NCI-H82 treated with DMSO at 0.1 percent for 48 hours (cell line): ENCODE results near the gene TCF20.

Experiments used
- DNase-seq: peaks from one replicate; lab custom pipeline; 2025; ENCODE audit not compliant: unreplicated experiment; lab: John Stamatoyannopoulos, UW

TCF20 gene

GRCh38 chr22:42300259-42301076, 30.0 kb upstream of the TCF20 start:
- no peak for DNase-seq

DNA sequence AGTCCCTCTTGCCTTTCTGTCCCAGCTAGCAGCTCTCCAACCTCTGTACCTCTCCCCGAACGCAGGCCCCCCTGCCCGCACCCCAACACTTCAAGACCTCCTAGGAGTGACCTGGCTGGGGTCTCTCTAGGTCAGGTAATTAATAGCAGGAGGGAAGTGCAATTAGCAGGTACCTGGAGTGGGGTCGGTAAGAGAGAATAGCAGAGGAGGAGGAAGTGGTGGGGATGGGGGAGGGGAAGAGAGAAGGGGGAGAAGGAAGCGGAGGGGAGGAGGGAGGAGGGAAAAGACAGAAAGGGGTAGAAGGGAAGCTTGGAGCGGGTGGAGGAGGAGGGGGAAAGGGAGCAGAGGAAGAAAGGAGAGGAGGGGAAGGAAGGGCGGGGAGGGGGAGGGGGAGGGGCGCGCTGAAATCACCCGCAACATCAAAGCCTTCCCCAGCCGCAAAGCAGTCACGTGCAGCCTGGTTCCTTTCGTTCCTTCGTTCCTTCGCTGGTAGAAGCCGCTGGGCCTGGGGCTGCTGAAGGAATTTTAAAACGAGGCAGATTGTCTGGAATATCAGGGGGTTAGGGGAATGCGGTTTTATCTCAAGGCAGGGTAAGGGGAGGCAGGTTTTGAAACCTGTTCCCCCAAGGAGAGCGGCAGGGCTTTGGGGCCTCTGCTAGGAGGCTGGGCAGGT, 29.3 kb upstream of the TCF20 start:
- no peak for DNase-seq

DNA sequence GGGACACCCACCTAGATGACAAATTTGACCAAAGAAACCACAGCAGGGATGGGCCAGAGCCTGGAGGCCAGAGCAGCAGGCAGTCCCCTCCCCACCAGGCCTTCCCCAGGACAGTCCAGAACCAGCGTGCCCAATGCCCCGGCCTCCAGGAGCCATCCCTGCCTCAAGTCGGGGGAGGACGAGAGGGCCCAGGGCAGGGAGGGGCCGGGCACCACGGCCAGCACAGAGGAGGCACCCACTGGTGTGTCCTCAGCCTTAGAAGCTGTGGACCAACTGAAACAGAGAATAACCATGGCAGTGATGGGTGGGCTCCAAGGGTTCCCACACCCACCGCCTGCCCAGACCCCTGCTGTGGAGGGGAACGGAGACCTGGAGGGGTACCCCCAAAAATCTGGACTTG, 28.3 kb upstream of the TCF20 start:
- no peak for DNase-seq

DNA sequence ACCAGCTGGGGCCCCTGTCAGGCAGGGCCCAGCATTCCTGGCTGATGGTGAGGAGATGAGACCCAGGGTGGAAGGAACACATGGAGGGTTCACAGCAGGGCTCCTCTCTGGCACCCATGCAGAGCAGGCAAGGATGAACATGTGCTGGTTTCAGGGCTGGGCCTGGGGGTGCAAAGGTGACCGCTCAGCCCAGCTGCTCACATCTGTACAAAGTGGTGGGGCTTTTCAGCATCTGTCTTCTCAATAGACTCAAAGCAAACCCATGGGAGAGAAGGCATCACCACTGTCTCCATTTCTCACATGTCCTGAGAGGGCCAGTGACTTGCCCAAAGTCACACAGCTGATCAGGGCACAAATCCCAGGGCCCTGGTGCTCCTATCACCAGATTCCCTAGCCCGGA, 27.3 kb upstream of the TCF20 start:
- no peak for DNase-seq

- no peak for DNase-seq
Measured at GRCh38 chr22:42296883-42297282, 26.4 kb upstream of the TCF20 start.

GRCh38 chr22:42296381-42296853, 26.0 kb upstream of the TCF20 start:
- DNase-seq: no peak

DNA sequence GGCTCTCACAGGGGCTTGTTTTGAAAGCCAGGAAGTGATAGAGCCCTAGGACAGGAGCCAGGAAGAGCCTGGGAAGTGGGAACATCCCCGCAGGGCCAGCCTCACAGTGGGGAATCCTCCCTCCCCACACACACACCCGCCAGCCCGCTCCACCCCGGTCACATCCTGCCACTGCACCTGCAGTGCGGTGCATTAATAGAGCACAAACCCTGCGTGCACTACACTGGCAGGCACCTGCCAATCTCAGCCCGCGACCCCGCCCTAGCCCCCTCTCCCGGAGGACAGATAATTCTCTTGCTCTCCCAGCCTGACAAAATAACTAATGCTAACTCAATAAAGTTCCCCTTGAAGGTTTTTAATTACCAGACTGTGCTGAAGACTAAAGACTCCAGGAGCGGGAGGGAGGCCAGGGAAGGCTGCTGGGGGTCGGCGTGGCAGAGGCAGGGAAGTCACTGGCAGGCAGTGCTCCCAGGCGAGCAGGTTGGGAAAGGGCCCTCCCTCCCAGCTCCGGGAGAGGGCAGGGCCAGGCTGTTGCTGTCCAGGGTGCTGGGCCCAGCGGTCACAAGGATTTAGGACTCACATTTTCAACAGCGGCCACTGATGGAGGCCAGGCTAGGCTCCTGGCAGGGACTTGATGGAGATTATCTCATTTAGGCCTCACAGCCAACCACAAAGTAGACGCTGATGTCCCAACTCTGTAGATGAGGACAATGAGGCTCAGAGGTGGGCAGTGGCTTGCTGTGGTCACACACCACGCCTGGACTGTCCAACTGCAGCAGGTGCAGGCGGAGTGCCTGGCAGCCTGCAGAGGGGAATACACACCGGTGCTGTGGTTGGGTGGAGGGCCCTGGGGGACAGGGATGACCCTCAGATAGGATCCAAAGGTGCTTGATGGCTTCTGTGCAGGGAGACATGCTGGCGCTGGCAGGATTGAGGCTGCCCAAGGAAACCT, 23.9 kb upstream of the TCF20 start:
- no peak for DNase-seq

DNA sequence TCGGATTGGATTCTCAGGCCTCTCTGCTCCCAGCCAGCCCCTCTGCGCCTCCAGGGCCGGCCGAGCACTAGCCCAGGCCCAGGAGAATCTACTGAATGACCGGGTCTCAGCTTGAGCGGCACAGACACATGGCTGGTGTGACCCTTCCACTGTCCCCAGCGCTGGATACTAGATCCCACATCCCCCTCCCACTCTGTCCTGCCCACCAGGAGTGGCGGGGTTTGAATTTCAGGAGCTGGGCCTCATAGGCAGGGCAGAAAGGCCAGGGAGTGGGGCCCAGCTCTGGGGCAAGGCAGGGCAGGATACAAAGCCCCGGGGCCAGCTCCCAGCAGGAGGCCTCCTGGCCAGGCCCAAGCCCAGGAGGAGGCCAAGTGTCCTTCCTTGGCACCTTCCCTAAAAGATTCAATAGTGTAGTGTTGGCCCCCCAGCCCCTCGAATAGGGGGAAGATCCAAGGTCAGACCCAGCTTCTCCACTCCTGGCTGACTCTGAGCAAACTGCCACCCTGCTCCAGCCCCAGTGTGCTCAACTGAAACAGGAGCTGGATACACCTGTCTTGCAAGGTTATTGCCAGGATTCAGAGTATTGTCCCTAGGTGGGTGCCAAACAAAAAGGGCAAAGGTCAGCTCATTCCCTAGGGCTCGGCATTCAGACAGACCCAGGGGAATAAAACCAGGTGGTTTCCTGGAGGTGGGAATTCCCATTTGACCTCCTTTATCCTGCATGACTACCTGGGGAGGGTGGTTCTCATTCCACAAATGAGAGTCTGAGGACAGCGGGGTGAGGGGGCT, 22.5 kb upstream of the TCF20 start:
- no peak for DNase-seq

GRCh38 chr22:42291287-42291686, 20.8 kb upstream of the TCF20 start:
- DNase-seq: no peak

DNA sequence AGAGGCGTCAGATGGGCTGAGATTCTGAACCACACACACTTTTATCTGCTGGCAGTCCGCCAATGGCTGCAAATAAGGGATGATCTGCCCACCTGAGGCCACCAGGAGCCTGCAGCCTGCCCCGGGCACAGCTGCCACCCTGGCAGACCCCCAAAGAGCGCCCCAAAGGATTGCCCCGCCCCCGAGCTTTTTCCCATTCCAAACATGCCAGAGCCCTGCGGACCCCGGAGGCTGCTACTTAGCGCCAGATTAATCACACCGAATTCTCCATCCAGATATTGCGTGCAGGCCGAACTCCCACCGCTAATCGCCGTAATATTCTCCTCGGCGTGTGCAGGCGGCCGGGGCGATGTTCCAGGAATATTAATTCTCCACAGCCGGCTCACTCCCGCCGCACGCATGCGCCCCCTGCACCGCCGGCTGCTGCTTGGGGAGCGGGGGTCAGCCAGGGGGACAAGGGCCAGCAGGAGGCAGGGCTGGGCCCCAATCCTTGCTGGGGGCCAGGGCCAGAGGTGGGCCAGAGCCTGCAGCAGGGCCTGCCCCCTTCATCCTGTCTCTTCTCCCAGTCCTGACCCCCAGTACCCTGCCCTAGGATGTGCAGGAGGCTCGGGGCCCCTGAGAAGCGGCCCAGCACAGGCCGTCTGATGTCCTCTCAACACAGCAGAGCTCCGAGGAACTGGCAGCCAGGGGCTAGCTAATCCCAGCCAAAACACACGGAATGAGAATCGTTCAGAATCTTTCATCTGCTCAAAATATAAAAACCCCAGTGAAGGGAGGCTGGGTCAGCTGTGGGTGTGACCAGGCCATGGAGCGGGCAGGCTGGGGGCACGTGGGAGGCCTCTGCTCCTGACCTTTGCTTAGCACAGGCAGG, 19.5 kb upstream of the TCF20 start:
- peak; percentile 56 for DNase-seq

GRCh38 chr22:42288791-42289190, 18.3 kb upstream of the TCF20 start:
- DNase-seq: no peak

DNA sequence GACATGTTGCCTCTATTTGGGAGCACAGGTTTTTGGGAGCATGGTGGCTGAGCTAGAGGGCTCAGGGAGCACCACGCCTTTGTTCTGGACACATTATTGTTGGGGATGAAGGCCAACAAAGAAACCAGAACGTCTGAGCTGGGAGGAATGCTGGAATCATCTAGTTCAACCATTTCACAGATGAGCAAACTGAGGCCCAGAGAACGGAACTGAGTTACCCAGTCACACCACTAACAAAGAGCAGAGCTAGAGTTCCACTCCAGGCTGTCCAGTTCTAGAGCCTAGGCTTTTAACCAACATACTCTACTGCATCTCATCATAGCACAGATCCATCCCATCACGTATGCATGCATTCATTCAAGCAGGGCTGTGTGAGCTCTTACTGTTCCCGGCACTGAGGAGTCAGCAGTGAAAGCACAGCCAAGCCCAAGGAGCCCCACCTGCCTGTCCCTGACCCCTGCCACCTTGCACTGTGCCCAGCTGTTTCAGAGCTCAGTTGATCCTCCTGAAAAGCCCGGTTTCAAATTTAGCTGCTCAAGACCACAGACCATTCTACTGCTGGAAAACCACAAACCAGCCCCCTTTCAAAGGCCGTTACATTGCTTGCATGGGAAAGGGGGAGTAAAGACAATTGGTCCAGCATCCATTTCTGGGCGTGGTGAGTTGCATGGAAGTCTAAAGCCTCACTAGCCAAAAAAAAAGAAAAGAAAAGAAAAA, 16.9 kb upstream of the TCF20 start:
- DNase-seq: no peak

DNA sequence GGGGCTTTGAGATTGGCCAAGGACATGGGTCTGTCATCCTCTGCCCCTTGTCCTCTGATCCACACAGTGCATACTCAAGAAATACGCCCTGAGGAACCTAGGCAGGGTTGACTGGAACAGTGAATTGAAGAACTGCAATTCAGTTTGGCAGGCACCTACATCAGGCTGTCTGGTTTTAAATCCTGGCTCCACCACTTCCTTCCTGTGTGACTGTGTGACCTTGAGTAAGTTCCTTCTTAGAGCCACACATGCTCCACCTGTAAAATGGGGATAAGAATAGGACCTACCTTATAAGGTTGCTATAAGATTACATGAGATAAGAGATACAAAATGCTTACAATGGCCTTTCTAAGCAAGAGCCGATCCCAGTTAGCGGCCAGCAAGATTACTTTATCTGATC, 15.8 kb upstream of the TCF20 start:
- DNase-seq: no peak

- no peak for DNase-seq
Measured at GRCh38 chr22:42285604-42286003, 15.2 kb upstream of the TCF20 start.

DNA sequence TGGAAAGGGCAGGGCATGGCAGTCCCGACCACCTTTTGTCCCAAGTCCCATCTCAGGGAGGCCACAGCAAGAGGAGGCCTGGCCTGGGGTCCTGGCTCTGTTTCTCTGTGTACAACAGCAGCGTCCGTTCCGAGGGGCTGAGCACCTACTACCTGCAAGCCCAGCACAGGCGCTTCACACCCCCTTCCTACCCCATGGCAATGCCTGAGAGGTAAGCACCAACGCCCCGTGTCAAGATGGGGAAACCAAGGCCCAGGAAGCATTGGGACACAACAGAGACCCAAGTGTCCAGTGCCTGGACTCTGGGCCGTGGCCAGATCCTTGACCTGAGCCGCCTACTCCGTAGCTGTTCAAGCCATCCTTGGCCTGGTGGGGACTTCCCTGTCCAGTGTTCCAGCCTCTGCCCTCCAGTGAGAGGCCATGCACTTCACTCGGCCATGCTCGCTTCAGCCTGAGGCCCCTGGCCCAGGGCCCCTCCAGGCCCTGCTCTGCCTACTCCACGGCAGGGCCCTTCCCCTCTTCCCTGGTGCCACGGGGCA, 14.3 kb upstream of the TCF20 start:
- no peak for DNase-seq

DNA sequence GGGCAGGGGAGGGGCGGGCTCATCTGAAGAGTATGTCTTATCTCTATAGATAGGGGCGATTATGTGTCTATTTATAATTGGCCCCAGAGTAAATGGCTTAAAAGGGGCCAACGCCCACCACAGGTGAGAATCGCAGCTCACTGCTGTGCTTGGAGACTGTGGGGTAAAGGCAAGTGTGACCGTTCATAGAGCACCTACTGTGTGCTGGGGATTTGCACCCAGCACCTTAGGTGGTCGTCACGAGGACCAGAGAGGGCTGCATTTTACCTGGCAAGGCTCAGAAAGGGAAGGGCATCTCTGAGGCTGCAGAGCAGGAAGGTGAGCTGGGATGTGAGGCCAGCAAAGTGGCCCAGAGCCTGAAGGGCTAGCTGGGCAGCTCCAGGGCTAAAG, 13.7 kb upstream of the TCF20 start:
- DNase-seq: no peak

DNA sequence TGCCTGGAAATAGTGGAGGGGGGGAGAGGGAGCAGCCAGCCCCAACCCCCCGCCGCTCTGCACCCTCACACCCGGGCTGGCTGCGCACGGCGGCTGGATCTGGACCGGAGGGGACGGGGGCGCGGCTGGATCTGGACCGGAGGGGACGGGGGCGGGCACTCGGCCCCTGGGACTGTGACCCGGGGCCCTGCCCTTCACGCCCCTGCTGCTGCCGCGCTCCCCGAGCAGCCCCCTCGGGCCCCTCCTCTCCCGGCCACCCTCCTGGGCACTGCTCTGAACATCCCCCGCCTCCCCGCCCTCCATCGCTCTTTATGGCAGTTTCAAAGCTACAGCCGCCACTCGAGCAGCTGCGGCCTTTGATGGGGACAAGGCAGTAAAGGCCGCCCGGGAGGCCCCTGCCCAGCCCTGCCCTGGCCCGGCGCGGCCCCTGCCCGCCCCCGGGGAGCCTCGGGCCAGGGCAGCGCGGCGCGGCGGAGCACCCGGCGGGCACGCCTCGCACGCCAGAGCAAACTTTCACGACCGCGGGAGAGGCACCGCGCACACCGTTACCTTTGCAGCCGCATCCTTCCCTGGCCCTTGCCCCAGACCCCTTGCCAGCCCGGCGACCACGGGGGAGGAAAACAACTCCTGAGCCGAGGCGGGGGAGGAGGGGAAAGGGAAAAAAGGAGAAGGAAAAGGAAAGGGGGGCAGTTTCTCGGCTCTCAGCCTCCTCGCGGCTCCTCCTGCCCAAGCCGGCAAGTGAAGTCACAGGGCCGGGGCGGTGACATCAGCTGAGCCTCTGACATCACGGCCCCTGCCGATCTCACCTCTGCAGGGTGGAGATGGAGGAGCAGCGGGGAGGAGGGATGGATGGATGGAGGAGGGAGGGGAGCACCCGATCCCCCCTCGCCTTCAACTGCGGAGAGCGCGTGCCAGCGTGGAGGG, 13.1 kb upstream of the TCF20 start:
- DNase-seq: no peak

DNA sequence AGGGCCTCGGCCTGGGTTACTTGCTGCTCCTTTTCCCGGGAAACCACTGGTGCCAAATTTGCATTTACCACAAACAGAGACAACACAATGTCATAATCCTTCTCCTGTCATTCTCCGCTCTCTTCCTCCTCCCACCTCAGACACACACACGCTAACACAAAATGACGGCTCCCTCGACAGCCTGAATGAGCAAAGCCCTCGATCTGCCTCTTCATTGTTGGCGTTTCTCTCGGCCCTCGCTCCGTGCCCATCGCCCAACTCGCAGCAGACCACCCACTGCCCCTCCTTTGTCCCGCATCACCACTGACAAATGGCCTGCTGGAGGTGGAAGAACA, 12.5 kb upstream of the TCF20 start:
- no peak for DNase-seq
